IPS-15b (cell line): ENCODE results near the gene TNFAIP2.

ENCODE experiments used
- H3K27me3 ChIP-seq: one replicate; pipeline ENCODE4 v1.6.1; 2013; ENCODE audit warnings: low read length; ENCODE audit not compliant: control insufficient read depth, insufficient read depth
- H3K36me3 ChIP-seq: one replicate; pipeline ENCODE4 v1.6.1; 2013; ENCODE audit warnings: low read length; ENCODE audit not compliant: control insufficient read depth, insufficient read depth
- H3K4me1 ChIP-seq: one replicate; pipeline ENCODE4 v1.6.1; 2013; ENCODE audit warnings: mild to moderate bottlenecking, low read length; ENCODE audit not compliant: control insufficient read depth, insufficient read depth
- H3K4me3 ChIP-seq: one replicate; pipeline ENCODE4 v1.5.1; 2013; ENCODE audit warnings: low read depth, low read length
- H3K9ac ChIP-seq: one replicate; pipeline ENCODE4 v1.6.1; 2013; ENCODE audit warnings: low read depth, mild to moderate bottlenecking, low read length
- H3K9me3 ChIP-seq: one replicate; pipeline ENCODE4 v1.6.1; 2013; ENCODE audit warnings: mild to moderate bottlenecking, low read length; ENCODE audit not compliant: control insufficient read depth, insufficient read depth

TNFAIP2 gene

GRCh38 chr14:103138301-103139131 is 15.3 kb downstream of the TNFAIP2 start:
- Histone ChIP-seq H3K4me3 (peak overlapping the region; percentile 51), H3K27me3 (peaks cover 14% of the 10 kb centered on the region), H3K4me1 (peaks cover 2% of the 10 kb centered on the region), H3K9me3 (no peaks in the 10 kb centered on the region), H3K36me3 (peaks cover 4% of the 10 kb centered on the region), H3K9ac (no peak overlapping the region)

GRCh38 chr14:103139132-103140025 is 16.1 kb downstream of the TNFAIP2 start:
- H3K4me3 ChIP-seq, result peak overlapping the region; percentile 51
- H3K4me1 ChIP-seq, result peaks cover 2% of the 10 kb centered on the region
- peaks cover 3% of the 10 kb centered on the region for H3K36me3 ChIP-seq

GRCh38 chr14:103140316-103141109 is 17.3 kb downstream of the TNFAIP2 start:
- Histone ChIP-seq H3K9ac (no peak overlapping the region), H3K36me3 (no peaks in the 10 kb centered on the region), H3K27me3 (peaks cover 14% of the 10 kb centered on the region), H3K4me1 (peaks cover 2% of the 10 kb centered on the region), H3K9me3 (no peaks in the 10 kb centered on the region), H3K4me3 (no peak overlapping the region)

More at GRCh38 chr14:103139132-103140025, 16.1 kb downstream of the TNFAIP2 start:
- no peaks in the 10 kb centered on the region for H3K9me3 ChIP-seq
- H3K9ac ChIP-seq, result no peak overlapping the region
- peaks cover 14% of the 10 kb centered on the region for H3K27me3 ChIP-seq

- H3K9ac ChIP-seq, result no peak overlapping the region
- H3K27me3 ChIP-seq, result peaks cover 14% of the 10 kb centered on the region
- no peaks in the 10 kb centered on the region for H3K36me3 ChIP-seq
- H3K9me3 ChIP-seq, result no peaks in the 10 kb centered on the region
- peaks cover 2% of the 10 kb centered on the region for H3K4me1 ChIP-seq
- H3K4me3 ChIP-seq, result no peak overlapping the region
Measured at GRCh38 chr14:103141117-103141796, 18.0 kb downstream of the TNFAIP2 start.

GRCh38 chr14:103142026-103142425 is 18.8 kb downstream of the TNFAIP2 start:
- Histone ChIP-seq H3K27me3 (peaks cover 14% of the 10 kb centered on the region), H3K36me3 (no peaks in the 10 kb centered on the region), H3K4me1 (peaks cover 2% of the 10 kb centered on the region), H3K4me3 (no peak overlapping the region), H3K9ac (no peak overlapping the region), H3K9me3 (no peaks in the 10 kb centered on the region)

GRCh38 chr14:103142721-103143302 is 19.6 kb downstream of the TNFAIP2 start:
- Histone ChIP-seq H3K9me3 (no peaks in the 10 kb centered on the region), H3K27me3 (peaks cover 14% of the 10 kb centered on the region), H3K9ac (no peak overlapping the region), H3K4me3 (no peak overlapping the region), H3K4me1 (peaks cover 2% of the 10 kb centered on the region), H3K36me3 (no peaks in the 10 kb centered on the region)

GRCh38 chr14:103143506-103143905 is 20.2 kb downstream of the TNFAIP2 start:
- peaks cover 14% of the 10 kb centered on the region for H3K27me3 ChIP-seq
- no peak overlapping the region for H3K9ac ChIP-seq
- H3K4me3 ChIP-seq, result no peak overlapping the region
- H3K36me3 ChIP-seq, result no peaks in the 10 kb centered on the region
- peaks cover 2% of the 10 kb centered on the region for H3K4me1 ChIP-seq
- no peaks in the 10 kb centered on the region for H3K9me3 ChIP-seq

- H3K9ac ChIP-seq, result no peak overlapping the region
- H3K27me3 ChIP-seq, result peaks cover 14% of the 10 kb centered on the region
- no peak overlapping the region for H3K4me3 ChIP-seq
- peaks cover 2% of the 10 kb centered on the region for H3K4me1 ChIP-seq
- no peaks in the 10 kb centered on the region for H3K9me3 ChIP-seq
- H3K36me3 ChIP-seq, result no peaks in the 10 kb centered on the region
Measured at GRCh38 chr14:103144085-103144484, 20.8 kb downstream of the TNFAIP2 start.

GRCh38 chr14:103146141-103146709 is 23.0 kb downstream of the TNFAIP2 start:
- Histone ChIP-seq H3K4me1 (no peaks in the 10 kb centered on the region), H3K27me3 (no peaks in the 10 kb centered on the region), H3K9me3 (no peaks in the 10 kb centered on the region), H3K9ac (no peak overlapping the region), H3K36me3 (no peaks in the 10 kb centered on the region), H3K4me3 (no peak overlapping the region)

- H3K9ac ChIP-seq, result no peak overlapping the region
Measured at GRCh38 chr14:103149351-103150237, 26.3 kb downstream of the TNFAIP2 start.

More at GRCh38 chr14:103149351-103150237, 26.3 kb downstream of the TNFAIP2 start:
- Histone ChIP-seq H3K4me1 (no peaks in the 10 kb centered on the region), H3K27me3 (no peaks in the 10 kb centered on the region), H3K4me3 (no peak overlapping the region), H3K9me3 (no peaks in the 10 kb centered on the region), H3K36me3 (no peaks in the 10 kb centered on the region)
